Measurements from ENCODE around the gene WHAMM.
"Not testable (repeated sequence)": the region's sequence is repeated elsewhere in the genome, so short reads cannot be mapped to it uniquely, and the experiment has no call there.

Gene WHAMM, protein sequence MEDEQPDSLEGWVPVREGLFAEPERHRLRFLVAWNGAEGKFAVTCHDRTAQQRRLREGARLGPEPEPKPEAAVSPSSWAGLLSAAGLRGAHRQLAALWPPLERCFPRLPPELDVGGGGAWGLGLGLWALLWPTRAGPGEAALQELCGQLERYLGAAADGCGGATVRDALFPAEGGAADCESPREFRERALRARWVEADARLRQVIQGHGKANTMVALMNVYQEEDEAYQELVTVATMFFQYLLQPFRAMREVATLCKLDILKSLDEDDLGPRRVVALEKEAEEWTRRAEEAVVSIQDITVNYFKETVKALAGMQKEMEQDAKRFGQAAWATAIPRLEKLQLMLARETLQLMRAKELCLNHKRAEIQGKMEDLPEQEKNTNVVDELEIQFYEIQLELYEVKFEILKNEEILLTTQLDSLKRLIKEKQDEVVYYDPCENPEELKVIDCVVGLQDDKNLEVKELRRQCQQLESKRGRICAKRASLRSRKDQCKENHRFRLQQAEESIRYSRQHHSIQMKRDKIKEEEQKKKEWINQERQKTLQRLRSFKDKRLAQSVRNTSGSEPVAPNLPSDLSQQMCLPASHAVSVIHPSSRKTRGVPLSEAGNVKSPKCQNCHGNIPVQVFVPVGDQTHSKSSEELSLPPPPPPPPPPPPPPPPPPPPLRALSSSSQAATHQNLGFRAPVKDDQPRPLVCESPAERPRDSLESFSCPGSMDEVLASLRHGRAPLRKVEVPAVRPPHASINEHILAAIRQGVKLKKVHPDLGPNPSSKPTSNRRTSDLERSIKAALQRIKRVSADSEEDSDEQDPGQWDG

DNA sequence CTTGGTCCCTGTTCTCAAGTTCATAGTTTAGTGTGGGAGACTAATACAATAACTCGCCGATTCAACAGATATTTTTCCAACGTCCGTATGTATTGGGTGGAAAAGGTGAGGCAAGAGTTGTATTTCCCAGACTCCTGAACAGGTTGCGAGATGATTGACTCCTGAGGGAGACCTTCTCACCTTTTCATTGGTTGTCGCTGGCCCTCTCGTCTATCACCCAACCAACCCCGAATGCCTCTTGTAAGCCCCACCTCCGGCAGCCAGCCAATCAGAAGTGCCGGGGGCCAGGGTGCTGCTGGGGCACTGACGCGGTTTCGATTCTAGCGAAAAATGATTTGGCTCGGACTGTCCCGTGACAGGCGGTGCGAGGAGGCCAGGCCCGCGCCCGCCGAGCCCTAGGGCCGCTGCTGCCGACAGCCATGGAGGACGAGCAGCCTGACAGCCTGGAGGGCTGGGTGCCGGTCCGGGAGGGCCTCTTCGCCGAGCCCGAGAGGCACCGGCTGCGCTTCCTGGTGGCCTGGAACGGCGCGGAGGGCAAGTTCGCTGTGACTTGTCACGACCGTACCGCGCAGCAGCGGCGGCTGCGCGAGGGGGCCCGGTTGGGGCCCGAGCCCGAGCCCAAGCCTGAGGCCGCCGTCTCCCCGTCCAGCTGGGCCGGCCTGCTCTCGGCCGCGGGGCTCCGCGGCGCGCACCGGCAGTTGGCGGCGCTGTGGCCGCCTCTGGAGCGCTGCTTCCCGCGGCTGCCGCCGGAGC, at the start of gene WHAMM:
Gene WHAMM, plus strand, starts transcription at position 321 of the 753 bp plus-strand sequence. Its CDS starts 99 bp downstream, at position 420.
- peak; percentile 92 for DNase-seq

DNA sequence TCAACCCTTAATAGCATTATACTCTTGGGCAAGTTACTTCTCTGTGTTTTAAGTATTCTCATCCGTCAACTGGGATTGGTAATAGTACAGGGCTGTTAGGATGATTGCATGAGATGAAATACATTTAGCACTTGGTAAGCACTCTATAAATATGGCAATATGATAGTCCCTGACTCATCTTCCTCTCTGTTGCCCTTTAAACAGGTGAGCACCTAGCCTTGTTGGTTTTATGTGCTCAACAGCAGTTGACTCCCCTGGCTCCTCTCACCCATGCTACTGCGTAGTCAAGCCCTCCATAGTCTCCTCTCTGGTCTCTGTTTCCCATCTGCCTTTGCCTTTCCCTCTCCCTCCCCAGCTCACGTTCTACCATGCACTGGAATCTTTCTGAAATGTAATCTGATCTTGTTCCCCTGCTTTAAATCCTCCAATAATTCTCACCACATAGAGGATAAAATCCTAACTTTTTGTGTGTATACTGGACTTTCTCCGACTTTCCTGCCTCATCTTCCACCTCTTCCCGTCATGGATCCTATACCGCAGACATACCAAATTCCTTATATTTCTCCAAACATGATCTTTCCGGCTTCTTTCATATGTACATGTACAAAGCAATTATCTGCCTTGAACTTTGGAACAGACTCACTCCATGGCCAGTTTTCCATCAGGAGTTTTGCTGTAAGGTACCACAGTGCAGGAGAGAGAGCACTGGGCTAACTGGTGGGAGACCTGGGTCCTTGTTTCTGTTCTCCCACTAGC, 45.9 kb upstream of the WHAMM start:
- no peak for DNase-seq

DNA sequence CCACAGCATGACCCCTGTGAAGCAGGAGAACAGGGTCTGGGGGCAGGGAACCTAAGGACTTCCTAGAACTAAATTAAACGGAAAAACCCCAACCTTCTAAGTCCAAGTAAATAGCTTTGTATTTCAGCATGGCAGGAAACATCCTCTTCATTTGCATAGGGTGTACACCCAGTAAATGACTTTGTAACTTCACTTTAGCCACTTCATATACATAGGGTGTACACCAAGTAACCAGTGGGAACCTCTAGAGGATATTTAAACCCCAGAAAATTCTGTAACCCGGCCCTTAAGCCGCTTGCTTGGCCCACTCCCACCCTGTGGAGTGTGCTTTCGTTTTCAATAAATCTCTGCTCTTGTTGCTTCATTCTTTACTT, 45.3 kb upstream of the WHAMM start:
- DNase-seq = no peak

DNA sequence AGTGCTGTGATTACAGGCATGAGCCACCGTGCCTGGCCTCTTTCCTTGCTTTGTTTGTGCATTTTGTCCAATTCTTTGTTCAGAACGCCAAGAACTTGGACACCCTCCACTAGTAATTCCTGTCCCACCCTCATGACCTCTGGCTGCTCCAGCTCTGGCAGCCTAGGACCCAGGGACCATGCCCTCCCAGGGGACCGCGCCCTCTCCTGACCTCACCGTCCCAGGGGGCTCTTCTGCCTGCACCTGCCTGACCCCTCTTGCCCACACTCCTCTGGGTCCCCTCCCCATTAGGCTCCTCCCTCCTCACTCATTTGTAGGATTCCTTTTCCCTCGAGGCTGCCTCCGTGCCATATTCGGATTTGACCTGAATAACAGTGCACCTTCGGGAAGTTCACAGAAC, 44.7 kb upstream of the WHAMM start:
- DNase-seq = no peak

DNA sequence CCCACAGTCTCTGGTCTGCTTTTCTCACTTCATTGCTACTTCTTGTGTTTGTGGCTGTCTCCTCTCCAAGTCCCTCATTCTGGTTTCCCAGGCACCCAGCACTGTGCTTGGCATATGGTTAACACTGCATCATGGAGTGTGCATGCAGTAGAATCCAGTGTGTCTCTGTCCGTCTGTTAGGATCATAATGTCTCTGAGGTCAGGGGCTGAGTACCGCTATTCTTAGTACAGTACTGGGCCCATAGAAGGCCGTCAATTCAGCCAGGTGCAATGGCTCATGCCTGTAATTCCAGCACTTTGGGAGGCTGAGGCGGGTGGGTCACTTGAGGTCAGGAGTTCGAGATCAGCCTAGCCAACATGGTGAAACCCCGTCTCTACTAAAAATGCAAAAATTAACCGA, 43.2 kb upstream of the WHAMM start:
- not testable (repeated sequence) for DNase-seq

DNA sequence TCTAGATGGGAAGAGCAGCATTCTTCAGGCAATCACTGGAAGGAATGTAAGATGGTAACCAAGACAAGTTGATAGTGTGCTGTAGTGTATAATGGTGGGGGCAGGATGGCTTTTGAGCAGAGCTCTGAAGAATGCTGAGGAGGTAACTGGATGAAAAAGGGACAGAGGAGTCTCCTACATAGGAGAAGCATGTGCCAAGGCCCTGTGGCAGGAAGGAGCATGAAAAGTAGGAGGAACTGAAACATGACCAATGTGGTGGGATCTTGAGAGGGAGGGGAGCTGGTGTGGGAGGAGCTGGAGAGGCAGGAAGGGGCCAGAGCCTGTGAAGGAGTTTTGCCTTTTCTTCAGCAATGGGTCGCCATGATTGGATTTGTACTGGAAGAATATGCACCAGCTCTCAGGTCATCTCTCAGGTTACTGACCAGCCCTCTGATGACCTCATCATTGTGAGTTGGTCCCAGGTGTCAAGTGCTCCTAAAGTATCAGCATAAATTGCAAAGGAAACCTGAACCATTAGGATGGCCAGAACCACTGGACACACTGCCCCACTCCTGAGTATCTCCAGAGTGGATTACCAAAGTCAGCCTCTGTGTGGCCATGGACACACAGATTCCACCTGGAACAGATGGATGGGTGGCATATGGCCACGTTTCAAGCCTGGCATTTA, 42.1 kb upstream of the WHAMM start:
- no peak for DNase-seq

DNA sequence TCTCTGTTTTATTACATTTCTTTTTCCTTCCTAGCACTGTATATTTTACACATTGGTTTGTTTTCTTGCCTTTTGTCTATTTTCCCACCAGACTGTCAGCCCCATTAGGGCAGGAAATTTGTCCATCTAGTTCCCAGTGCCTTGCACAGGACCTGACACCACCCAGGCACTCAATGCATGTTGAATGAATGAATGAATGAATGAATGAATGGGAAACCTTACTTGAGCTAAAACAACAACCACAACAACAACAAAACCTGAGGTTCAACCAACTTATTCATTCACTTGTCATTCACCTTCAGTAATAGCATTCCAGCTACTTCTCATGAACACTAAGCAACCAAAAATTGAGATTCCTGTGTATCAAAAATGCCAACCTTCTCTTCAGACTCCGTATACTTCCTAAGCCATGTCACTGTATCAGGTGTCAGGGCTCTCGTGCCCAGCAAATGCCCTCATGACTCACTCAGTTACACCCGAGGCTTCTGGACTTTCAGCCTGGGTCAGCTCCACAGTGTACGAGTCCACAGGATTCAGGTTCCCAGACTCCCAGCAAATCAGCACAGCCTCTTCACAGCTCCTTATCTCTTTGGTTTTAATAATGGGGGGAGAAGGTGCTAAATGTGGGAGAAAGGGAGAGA, 40.9 kb upstream of the WHAMM start:
- no peak for DNase-seq

DNA sequence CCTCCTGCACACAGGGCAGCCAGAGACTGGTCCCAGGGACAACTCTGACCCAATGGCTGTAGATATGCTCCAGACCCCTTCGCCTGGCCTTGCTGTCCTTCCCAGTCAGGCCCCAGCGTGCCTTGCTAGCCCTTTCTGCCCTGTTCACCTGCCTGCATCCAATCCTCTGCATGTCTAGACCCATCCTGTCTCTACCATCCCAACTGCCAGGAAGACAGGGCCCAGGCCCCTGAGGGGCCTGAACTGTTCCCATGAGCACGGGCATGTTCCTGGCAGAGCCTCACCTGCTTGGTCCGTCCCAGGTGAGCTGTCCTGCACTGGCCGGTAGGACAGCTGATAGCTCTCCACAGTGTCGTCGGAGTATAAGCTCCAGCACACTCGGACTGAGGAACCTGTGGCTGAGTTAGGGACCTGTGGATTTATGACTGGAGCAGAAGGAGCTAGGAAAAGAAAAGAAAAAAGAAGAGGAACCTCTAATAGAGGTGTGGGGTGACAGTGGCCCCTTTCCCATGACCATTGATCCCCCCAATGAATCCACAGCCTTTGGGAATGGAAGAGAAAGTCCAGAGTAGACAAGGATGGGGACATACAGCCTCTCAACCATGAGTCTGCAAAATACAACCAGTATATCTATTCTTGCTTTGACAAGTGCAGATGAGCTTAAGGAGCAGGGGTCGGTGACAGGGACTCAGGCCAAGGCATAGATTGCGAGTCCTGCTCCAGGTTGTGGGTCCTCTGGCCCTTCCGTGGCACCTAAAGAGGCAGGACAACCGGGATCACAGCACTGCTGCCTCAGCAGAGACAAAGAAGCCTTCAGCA, 37.4 kb upstream of the WHAMM start:
- DNase-seq = no peak

DNA sequence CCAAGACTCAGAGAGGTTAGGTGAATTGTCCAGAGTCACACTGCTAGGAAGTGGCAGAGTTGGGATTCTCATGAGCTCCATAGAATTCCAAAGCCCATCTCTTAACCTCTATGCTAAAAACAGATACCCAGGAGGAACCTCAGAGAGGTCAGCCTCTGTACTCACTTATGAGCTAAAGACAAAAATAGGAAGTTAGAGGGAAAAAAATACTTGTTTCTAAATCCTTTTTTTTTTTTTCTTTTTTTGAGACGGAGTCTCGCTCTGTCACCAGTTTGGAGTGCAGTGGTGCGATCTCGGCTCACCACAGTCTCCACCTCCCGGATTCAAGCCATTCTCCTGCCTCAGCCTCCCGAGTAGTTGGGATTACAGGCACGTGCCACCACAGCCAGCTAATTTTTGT, 34.9 kb upstream of the WHAMM start:
- DNase-seq = no peak

DNA sequence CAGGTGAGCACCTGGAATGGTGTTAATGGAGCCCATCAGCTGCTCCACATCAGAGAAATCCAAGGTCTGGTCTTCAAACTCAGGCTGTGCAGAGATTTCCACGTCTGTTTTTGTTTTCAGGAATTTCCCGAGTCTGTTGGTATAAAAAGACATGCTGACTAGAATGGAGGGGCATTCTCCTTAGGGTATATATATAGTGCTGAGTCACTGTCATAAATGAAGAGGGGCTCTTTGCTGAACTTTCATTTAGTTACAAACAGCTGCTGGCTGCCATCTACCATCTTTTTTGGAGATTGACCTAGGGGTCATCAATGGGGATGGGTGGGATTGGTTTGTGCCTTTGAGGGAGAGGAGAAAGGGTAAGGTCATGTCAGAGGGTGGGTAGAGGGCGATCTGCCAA, 30.7 kb upstream of the WHAMM start:
- DNase-seq = no peak

DNA sequence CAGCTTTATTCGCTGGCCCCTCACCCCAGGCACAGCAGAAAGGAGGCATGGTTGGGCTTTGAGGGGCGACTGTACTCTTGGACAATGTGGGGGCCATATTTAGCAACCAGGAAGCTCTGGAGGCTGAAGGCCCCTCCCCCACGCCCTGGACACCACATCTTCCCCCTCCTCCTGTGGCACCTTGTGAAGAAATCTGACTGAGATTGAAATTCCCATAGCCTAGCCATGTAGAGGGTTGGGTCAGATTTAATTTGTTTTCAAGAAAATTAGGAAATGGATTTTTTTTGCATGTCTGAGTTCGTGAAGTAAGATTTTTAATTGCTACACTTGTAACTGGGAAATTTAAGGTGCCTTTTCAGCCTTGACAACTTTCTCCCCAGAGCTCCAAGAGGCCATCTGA, 28.1 kb upstream of the WHAMM start:
- no peak for DNase-seq

DNA sequence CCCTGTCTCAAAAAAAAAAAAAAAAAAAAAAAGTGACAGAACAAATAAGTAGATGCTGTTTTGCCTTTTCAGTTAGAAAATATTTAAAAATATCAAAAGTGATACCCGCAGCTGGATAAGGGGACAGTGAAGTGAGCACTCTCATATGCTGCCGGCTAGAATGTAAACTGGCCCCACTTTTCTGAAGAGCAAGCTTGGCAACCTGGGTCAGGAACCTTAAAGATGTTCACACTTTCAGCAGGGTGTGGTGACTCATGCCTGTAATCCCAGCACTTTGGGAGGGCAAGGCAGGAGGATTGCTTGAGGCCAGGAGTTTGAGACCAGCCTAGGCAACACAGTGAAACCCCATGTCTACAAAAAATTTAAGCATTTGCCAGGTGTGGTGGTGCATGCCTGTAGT, 20.9 kb upstream of the WHAMM start:
- DNase-seq = no peak

DNA sequence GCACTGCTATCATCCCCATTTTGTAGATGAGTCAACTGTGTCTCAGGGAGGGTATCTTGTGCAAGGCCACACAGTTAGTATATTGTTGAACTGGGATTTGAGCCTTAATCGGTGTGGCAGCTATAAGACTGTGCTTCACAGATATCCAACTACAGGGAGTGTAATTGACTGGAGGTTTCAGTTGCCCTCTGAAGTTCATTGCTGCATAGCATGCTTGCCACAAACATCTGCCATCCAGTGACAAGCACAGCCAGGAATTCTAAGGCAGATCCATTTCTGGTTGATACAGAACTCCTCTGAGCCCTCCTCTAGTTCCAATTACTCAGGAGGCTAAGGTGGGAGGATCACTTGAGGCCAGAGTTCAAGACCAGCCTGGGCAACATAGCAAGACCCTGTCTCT, 19.9 kb upstream of the WHAMM start:
- no peak for DNase-seq

DNA sequence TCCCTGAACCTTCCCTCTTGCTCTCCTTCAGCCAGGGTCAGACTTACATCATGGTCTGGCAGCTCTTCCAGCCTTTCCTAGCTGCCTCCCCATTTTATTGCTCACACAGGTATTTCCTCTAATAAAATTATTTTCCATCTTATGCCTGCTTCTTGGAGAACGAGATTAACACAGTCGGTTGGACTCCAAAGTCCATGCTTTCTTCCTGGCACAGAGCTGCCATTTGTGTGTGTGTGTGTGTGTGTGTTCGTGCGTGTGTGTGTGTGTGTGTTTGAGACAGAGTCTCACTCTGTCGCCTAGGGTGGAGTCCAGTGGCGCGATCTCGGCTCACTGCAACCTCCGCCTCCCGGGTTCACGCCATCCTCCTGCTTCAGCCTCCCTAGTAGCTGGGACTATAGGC, 19.1 kb upstream of the WHAMM start:
- DNase-seq = no peak

DNA sequence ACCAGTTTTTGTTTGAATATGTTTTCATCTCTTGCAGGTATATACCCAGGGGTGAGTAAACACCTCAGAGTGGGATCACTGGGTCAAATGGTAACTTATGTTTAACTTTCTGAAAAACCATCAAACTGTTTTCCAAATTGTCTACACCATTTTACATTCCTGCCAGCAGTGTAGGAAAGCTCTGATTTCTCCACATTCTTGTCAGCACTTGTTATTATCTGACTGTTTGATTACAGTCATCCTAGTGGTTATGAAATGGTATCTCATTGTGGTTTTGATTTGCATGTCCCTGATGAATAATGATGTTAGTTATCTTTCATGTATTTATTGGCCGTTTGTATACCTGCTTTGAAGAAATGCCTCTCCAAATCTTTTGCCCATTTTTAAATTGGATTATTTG, 17.4 kb upstream of the WHAMM start:
- no peak for DNase-seq

DNA sequence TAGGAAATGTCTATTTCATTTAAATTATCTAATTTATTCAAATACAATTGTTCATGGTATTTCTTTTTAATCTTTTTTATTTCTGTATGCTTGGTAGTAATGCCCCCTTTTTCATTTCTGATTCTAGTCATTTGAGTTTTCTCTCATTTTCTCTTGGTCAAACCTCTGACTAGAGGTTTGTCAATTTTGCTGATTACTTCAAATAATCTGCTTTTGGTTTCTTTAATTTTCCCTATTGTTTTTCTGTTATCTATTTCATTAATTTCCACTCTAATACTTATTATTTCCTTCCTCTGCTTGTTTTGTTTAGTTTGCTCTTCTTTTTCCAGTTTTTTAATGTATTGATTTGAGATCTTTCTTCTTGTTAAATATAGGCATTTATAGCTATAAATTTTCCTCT, 15.7 kb upstream of the WHAMM start:
- DNase-seq = no peak

DNA sequence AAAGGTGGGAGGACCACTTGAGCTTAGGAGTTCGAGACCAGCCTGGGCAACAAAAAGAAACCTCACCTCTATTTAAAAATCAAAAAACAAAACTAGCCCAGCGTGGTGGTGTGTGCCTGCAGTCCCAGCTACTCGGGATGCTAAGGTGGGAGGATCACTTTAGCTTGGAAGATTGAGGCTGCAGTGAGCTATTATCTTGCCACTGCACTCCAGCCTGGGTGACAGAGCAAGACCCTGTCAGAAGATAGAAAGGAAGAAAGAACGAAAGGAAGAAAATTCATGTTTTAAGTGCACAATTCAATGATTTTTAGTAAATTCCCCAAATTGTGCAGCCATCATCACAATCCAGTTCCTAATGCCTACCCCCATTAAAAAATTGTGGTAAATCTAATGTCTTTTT, 11.3 kb upstream of the WHAMM start:
- DNase-seq = no peak

DNA sequence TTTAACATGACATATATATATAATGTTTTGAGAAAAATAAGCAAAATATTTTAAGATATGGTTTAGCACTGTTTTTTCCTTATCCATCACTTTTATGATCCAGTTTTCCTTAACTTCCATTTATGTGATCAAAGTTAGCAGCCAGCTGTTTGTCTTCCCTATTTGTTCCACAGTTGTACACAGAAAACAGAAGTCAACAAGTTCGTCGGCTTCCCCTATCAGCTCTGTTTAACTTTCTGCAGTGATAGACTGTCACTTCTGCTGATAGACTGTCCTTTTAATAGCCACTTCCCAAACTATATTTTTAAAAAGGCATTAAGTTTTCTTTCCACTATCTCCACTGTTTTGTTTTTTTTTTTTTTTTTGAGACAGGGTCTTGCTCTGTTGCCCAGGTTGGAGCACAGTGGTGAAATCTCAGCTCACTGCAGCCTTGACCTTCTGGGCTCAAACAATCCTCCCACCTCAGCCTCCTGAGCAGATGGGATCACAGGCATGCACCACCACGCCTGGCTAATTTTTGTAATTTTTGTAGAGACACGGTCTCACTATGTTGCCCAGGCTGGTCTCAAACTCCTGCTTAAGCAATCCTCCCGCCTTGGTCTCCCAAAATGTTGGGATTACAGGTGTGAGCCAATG, 10.8 kb upstream of the WHAMM start:
- no peak for DNase-seq

DNA sequence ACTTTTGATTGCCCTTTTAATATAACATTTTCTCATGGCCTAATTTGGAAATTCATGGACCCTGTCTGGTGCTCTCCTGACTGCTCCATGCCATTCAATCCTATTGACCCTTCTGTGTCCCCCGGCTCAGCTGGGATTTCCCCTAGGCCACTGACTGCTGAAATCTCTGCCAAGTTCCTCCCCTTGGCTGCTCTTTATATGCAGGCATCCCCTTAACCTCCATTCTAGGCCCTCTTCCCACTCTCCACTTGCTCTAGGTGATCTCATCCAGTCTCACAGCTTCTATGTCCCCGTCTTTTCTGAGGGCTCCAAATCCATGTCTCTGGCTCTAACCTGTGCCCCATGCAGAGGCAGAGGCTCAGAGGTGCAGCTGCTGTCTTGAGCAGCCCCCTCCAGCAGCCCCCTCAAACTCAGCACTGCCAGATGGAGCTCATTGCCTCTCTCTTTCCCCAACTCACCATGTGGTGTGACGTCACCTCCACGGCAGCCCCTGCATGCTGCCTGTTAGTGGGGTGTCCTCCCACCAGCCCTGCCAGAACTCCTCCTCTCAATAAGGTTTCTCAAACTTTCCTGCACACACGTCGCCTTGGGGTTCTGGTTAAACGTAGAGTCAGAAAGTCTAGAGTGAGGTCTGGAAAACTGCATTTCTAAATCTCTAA, 10.1 kb upstream of the WHAMM start:
- no peak for DNase-seq

DNA sequence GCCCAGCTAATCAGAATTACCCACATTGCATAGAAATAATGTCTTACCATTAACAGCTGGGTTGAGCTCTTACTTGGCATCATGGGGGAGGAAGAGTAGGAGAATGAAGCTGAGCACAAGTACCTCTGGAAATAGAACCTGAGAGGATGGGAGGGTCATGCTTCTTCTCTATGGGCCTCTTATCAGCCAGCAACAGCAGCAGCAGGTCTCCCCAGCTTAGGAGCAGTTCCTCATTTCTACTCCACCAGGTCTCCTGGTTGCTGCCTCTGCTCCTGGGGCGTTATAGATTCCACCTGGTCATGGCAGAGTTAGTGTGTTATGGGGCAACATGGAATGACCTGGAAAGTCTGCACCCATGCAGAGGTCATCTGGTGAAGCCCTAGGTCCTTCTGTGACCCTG, 6.9 kb upstream of the WHAMM start:
- no peak for DNase-seq
